K562 (cell line): ENCODE results near the gene MAPK8IP2. TPM values are rescaled to one million over a fixed set of nuclear protein-coding genes. Genes with fewer than 3 reads are reported as not detected.
A peak's percentile ranks its signal among the peaks of the same experiment; 100 is the strongest.

ENCODE experiments used
- ATAC-seq: fragments of 200-7000 bp; cut with Tn5 transposase; 3 replicates; pipeline ENCODE4 v1.9.1; 2020; ENCODE audit warnings: moderate library complexity
- BruUV-seq: library from RNA; stranded (reverse); fragments of 400-500 nt; replicated peaks from 2 replicates; lab custom pipeline; 2021; lab: Mats Ljungman, UMichigan
- CTCF ChIA-PET: fragments of 300-600 bp; formaldehyde crosslinking; extraction: SDS; loops from one replicate; lab custom pipeline; 2021; ENCODE audit warnings: low intra/inter-chr PET ratio; lab: Yijun Ruan, JAX
- POLR2A ChIA-PET: fragments of 300-600, 350-650 bp; sonication (Branson Sonifier 250); formaldehyde crosslinking; extraction: SDS; loops from one replicate; lab custom pipeline; 2021; ENCODE audit warnings: antibody characterized with exemption, inconsistent platforms; lab: Yijun Ruan, JAX
- DNase-seq, 4 experiments: peaks; one replicate each; pipeline versions ENCODE4 v3.0.0 to v3.0.0-alpha.2; 2011 to 2018; ENCODE audit warnings: low spot score in 3 of 4, mixed read lengths in 3 of 4; ENCODE audit errors: extremely low read depth in 1 of 4
- FAIRE-seq: peaks from 2 replicates; lab custom pipeline; 2011; peaks lifted over from hg19 to GRCh38; lab: Jason Lieb, UNC
- H2AFZ ChIP-seq: 2 replicates; pipeline ENCODE4 v1.6.0; 2011; ENCODE audit warnings: low read depth, low read length, control low read depth, inconsistent platforms
- H3K27ac ChIP-seq: fragments of 200-600 bp; 3 replicates; pipeline ENCODE4 v1.8.0; 2011; ENCODE audit warnings: low read depth, mild to moderate bottlenecking, control low read depth, inconsistent platforms, low read length, moderate library complexity, mixed read lengths; ENCODE audit errors: extremely low read depth
- H3K27me3 ChIP-seq, 2 experiments: fragments of 300-600 bp in 1 of 2; 2 replicates in 1 of 2; 3 replicates in 1 of 2; pipeline versions ENCODE4 v1.6.0 to v1.8.0; 2011; ENCODE audit warnings: inconsistent platforms in 2 of 2, low read length in 2 of 2, mild to moderate bottlenecking in 1 of 2, mixed read lengths in 1 of 2, moderate library complexity in 1 of 2; ENCODE audit not compliant: control insufficient read depth in 2 of 2, insufficient read depth in 2 of 2
- H3K36me3 ChIP-seq: fragments of 300-600 bp; 3 replicates; pipeline ENCODE4 v1.8.0; 2011; ENCODE audit warnings: mild to moderate bottlenecking, low read length, inconsistent platforms; ENCODE audit not compliant: control insufficient read depth, insufficient read depth
- H3K4me1 ChIP-seq, 2 experiments: fragments of 200-600 bp in 1 of 2; replicated peaks in 1 of 2; 2 replicates in 1 of 2; 3 replicates in 1 of 2; pipeline versions ENCODE4 v1.5.1 to v1.8.0; 2011; ENCODE audit warnings: inconsistent platforms in 2 of 2, low read length in 2 of 2, mild to moderate bottlenecking in 1 of 2, mixed read lengths in 1 of 2, moderate library complexity in 1 of 2; ENCODE audit not compliant: control insufficient read depth in 2 of 2, insufficient read depth in 2 of 2
- H3K4me2 ChIP-seq: 2 replicates; pipeline ENCODE4 v1.6.1; 2011; ENCODE audit warnings: low read length, control low read depth, inconsistent platforms, mixed read lengths; ENCODE audit not compliant: insufficient read depth
- H3K4me3 ChIP-seq: fragments of 200-600 bp; sonication (generic), shearing (Covaris generic); 2 replicates; pipeline ENCODE4 v1.5.1; 2016; ENCODE audit warnings: control low read depth, inconsistent platforms
- H3K79me2 ChIP-seq: fragments of 200-600 bp; 3 replicates; pipeline ENCODE4 v1.8.0; 2011; ENCODE audit warnings: low read length, inconsistent platforms; ENCODE audit not compliant: control insufficient read depth, insufficient read depth
- H3K9ac ChIP-seq, 2 experiments: 2 replicates each; pipeline versions ENCODE4 v1.6.0 to v1.6.1; 2011; ENCODE audit warnings: low read depth in 2 of 2, low read length in 2 of 2, control low read depth in 1 of 2, inconsistent platforms in 1 of 2, mild to moderate bottlenecking in 1 of 2, mixed read lengths in 1 of 2; ENCODE audit not compliant: insufficient read depth in 1 of 2
- H3K9me1 ChIP-seq: one replicate; pipeline ENCODE4 v1.6.0; 2011; ENCODE audit warnings: inconsistent platforms, mild to moderate bottlenecking, low read length, moderate library complexity; ENCODE audit not compliant: control insufficient read depth, insufficient read depth
- H3K9me3 ChIP-seq: replicated peaks from 2 replicates; pipeline ENCODE4 v1.5.1; 2011; ENCODE audit warnings: low read depth, low read length, inconsistent platforms; ENCODE audit not compliant: control insufficient read depth, insufficient read depth
- H4K20me1 ChIP-seq: replicated peaks from 2 replicates; pipeline ENCODE4 v1.6.1; 2011; ENCODE audit warnings: low read length, inconsistent platforms, mixed read lengths; ENCODE audit not compliant: control insufficient read depth, insufficient read depth
- ATF1 ChIP-seq, 2 experiments: fragments of 450-650 bp in 1 of 2; IDR thresholded peaks; 2 replicates each; pipeline ENCODE4 v1.6.1; 2016; ENCODE audit warnings: missing compliant biosample characterization in 1 of 2, missing genetic modification characterization in 1 of 2
- ATF7 ChIP-seq: fragments of 450-650 bp; IDR thresholded peaks from 2 replicates; pipeline ENCODE4 v1.7.1; 2014; ENCODE audit warnings: mild to moderate bottlenecking, moderate library complexity
- PHF21A ChIP-seq: fragments of 450-650 bp; IDR thresholded peaks from 2 replicates; pipeline ENCODE4 v1.6.1; 2017; ENCODE audit warnings: low read depth, borderline replicate concordance
- RB1 ChIP-seq: fragments of 450-650 bp; IDR thresholded peaks from 2 replicates; pipeline ENCODE4 v1.6.1; 2017; ENCODE audit warnings: low read depth, mild to moderate bottlenecking
- RBBP5 ChIP-seq: fragments of 200-600 bp; sonication (generic); IDR thresholded peaks from 2 replicates; pipeline ENCODE4 v1.6.1; 2012; ENCODE audit warnings: borderline replicate concordance, mild to moderate bottlenecking, low read length, control low read depth, inconsistent platforms; ENCODE audit not compliant: insufficient read depth, poor library complexity, severe bottlenecking
- TBL1XR1 ChIP-seq, 2 experiments: IDR thresholded peaks; 2 replicates each; pipeline ENCODE4 v1.6.1; 2012; ENCODE audit warnings: improper control_type of control experiment in 2 of 2, low read length in 2 of 2, mild to moderate bottlenecking in 1 of 2
- ZKSCAN1 ChIP-seq: fragments of 150-350 bp; IDR thresholded peaks from 2 replicates; pipeline ENCODE4 v1.6.1; 2016; ENCODE audit warnings: low read depth, low read length
- ZNF165 ChIP-seq: fragments of 250-450 bp; sonication (Bioruptor Pico); IDR thresholded peaks from 2 replicates; pipeline ENCODE4 v1.4.0; 2020; ENCODE audit warnings: borderline replicate concordance
- ZNF76 ChIP-seq: fragments of 250-450 bp; sonication (Bioruptor Pico); IDR thresholded peaks from 2 replicates; pipeline ENCODE4 v1.4.0; 2020; ENCODE audit warnings: mild to moderate bottlenecking, moderate library complexity, borderline replicate concordance
- WGBS: fragments of 100-300 bp; shearing (Covaris generic); methylation state at CpG from one replicate; pipeline ENCODE4 v1.1.6; 2016; ENCODE audit warnings: low coverage, mixed read lengths; ENCODE audit not compliant: insufficient coverage; ENCODE audit errors: missing lambda C conversion rate; 5-methylcytosine and 5-hydroxymethylcytosine counted together
- in situ Hi-C: fragments of 300-500 bp; cut with MboI; formaldehyde crosslinking; loops from 4 replicates; pipeline ENCODE4 v1.15.0; 2018; ENCODE audit warnings: inconsistent platforms, mixed read lengths
- intact Hi-C: fragments of 100-400 bp; cut with micrococcal nuclease; formaldehyde crosslinking; loops from 2 replicates; pipeline ENCODE4 v1.14.2; 2022
- polyA plus RNA-seq, 8 experiments: library from polyadenylated mRNA; depleted of rRNA in 4 of 8; stranded (reverse) in 5 of 8; unstranded in 3 of 8; fragments of >200 nt; fragmentation: Nextera tagmentation in 2 of 8; fragmentation: Illumina TruSeq in 1 of 8; extraction: Ambion mirVana in 2 of 8; extraction: Trizol in 1 of 8; gene quantifications; 2 replicates each; pipeline versions ENCODE4 v1.2.1 to v1.2.3, GENCODE V29; 2011 to 2014; ENCODE audit warnings: inconsistent platforms in 1 of 8, missing spikeins in 1 of 8
- total RNA-seq, 7 experiments: library from RNA; depleted of rRNA in 6 of 7; stranded (reverse); fragments of >200 nt in 6 of 7; fragmentation: Illumina TruSeq in 2 of 7; extraction: Trizol in 2 of 7; gene quantifications; 2 replicates each; pipeline versions ENCODE4 v1.2.1 to v1.2.3, GENCODE V29; 2011 to 2021; ENCODE audit warnings: low replicate concordance in 1 of 7
- TF ChIP-seq, protein P1 (sequence below), 2 experiments: fragments of 450-650 bp in 1 of 2; sonication (generic) in 1 of 2; formaldehyde crosslinking in 1 of 2; IDR thresholded peaks in 1 of 2; conservative IDR thresholded peaks in 1 of 2; 2 replicates each; pipeline versions ENCODE4 v1.6.1 to v1.8.1; 2016 to 2023; ENCODE audit warnings: mild to moderate bottlenecking in 2 of 2, moderate library complexity in 2 of 2, inconsistent platforms in 1 of 2, missing genetic modification reagents in 1 of 2
- TF ChIP-seq, protein P2 (sequence below): fragments of 250-450 bp; sonication (Bioruptor Pico); IDR thresholded peaks from 2 replicates; pipeline ENCODE4 v1.4.0; 2020
- TF ChIP-seq, protein P3 (sequence below): IDR thresholded peaks from 2 replicates; pipeline ENCODE4 v1.6.1; 2011; ENCODE audit warnings: borderline replicate concordance, low read depth, mild to moderate bottlenecking, moderate library complexity, low read length; ENCODE audit not compliant: insufficient read depth, poor library complexity, severe bottlenecking
- TF ChIP-seq, protein P4 (sequence below), 3 experiments: IDR thresholded peaks in 2 of 3; conservative IDR thresholded peaks in 1 of 3; 2 replicates each; pipeline ENCODE4 v1.5.1; 2011 to 2012; ENCODE audit warnings: low read length in 3 of 3, mild to moderate bottlenecking in 3 of 3, control low read depth in 2 of 3, improper control_type of control experiment in 1 of 3, inconsistent platforms in 1 of 3, low read depth in 1 of 3, mixed read lengths in 1 of 3, moderate library complexity in 1 of 3; ENCODE audit not compliant: insufficient read depth in 2 of 3

The MAPK8IP2 gene
- total and polyA plus RNA-seq, 9 of the 15 experiments (the other 6 are each of a cell fraction or from before 2014, with no cell fraction given): 0.01 to 0.47 (median 0.07) TPM; not detected in 2

- Histone ChIP-seq H3K27me3 (no peaks in the 10 kb centered on the region), H3K9ac (no peak overlapping the region), H3K9me1 (no peaks in the 10 kb centered on the region), H4K20me1 (no peaks in the 10 kb centered on the region), H3K4me2 (peak overlapping the region; percentile 37), H3K4me1 (peaks cover 12 to 26% of the 10 kb centered on the region in 2 experiments; a peak in 3 of 5 replicates), H3K27ac (no peak overlapping the region), H3K4me3 (no peak overlapping the region; the same call in 1 of the 2 replicates), H3K9me3 (no peaks in the 10 kb centered on the region), H3K36me3 (no peaks in the 10 kb centered on the region), H2AFZ (peak overlapping the region; percentile 72), H3K79me2 (no peaks in the 10 kb centered on the region)
- ATAC-seq (peak; percentile 20; the same call in 1 of the 3 replicates), FAIRE-seq (no peak), DNase-seq (peak in 1 of 4 experiments; percentile 6)
- intact Hi-C loops (loop anchor here (5.0 kb wide), 1 partner anchor 70 kb away; no protein-coding TSS in a partner anchor), in situ Hi-C loops (no loop called here)
- no TSS peak for BruUV-seq
- ChIA-PET POLR2A (no interaction called here), CTCF (interaction anchor here (4.9 kb wide), 1 partner anchor 46 kb away, joined by 51 read pairs; no protein-coding TSS in a partner anchor)
- 21% methylated on average over 18 of the region's 18 CpGs for WGBS
- no peak for TF ChIP-seq ZKSCAN1
- TF ChIP-seq ZNF76 (CRISPR knock-in tag): no peak
- TF ChIP-seq TBL1XR1 (IDR thresholded peaks at IDR 0.05; ENCODE audit: low read length in 2 of 2): no peak
- TF ChIP-seq, protein P1, sequence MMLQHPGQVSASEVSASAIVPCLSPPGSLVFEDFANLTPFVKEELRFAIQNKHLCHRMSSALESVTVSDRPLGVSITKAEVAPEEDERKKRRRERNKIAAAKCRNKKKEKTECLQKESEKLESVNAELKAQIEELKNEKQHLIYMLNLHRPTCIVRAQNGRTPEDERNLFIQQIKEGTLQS (IDR thresholded peaks at IDR 0.05): 0 out of 2 replicates have a peak, but pooled peaks have one; percentile 12
- TF ChIP-seq, protein P1 (CRISPR knock-in tag; conservative IDR thresholded peaks at IDR 0.05): no peak
- TF ChIP-seq, protein P2, sequence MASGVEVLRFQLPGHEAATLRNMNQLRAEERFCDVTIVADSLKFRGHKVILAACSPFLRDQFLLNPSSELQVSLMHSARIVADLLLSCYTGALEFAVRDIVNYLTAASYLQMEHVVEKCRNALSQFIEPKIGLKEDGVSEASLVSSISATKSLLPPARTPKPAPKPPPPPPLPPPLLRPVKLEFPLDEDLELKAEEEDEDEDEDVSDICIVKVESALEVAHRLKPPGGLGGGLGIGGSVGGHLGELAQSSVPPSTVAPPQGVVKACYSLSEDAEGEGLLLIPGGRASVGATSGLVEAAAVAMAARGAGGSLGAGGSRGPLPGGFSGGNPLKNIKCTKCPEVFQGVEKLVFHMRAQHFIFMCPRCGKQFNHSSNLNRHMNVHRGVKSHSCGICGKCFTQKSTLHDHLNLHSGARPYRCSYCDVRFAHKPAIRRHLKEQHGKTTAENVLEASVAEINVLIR (CRISPR knock-in tag): no peak
- TF ChIP-seq RBBP5: no peak
- TF ChIP-seq ZNF165: no peak
- TF ChIP-seq RB1: no peak
- TF ChIP-seq, protein P3, sequence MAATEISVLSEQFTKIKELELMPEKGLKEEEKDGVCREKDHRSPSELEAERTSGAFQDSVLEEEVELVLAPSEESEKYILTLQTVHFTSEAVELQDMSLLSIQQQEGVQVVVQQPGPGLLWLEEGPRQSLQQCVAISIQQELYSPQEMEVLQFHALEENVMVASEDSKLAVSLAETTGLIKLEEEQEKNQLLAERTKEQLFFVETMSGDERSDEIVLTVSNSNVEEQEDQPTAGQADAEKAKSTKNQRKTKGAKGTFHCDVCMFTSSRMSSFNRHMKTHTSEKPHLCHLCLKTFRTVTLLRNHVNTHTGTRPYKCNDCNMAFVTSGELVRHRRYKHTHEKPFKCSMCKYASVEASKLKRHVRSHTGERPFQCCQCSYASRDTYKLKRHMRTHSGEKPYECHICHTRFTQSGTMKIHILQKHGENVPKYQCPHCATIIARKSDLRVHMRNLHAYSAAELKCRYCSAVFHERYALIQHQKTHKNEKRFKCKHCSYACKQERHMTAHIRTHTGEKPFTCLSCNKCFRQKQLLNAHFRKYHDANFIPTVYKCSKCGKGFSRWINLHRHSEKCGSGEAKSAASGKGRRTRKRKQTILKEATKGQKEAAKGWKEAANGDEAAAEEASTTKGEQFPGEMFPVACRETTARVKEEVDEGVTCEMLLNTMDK: peak; percentile 39
- TF ChIP-seq, protein P4, sequence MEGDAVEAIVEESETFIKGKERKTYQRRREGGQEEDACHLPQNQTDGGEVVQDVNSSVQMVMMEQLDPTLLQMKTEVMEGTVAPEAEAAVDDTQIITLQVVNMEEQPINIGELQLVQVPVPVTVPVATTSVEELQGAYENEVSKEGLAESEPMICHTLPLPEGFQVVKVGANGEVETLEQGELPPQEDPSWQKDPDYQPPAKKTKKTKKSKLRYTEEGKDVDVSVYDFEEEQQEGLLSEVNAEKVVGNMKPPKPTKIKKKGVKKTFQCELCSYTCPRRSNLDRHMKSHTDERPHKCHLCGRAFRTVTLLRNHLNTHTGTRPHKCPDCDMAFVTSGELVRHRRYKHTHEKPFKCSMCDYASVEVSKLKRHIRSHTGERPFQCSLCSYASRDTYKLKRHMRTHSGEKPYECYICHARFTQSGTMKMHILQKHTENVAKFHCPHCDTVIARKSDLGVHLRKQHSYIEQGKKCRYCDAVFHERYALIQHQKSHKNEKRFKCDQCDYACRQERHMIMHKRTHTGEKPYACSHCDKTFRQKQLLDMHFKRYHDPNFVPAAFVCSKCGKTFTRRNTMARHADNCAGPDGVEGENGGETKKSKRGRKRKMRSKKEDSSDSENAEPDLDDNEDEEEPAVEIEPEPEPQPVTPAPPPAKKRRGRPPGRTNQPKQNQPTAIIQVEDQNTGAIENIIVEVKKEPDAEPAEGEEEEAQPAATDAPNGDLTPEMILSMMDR (IDR thresholded peaks at IDR 0.05 in 2 of 3, conservative IDR thresholded peaks at IDR 0.05 in 1 of 3; ENCODE audit: insufficient read depth in 2 of 3, low read depth in 1 of 3, low read length in 3 of 3): peak in 1 of 3 experiments; percentile 19; a peak in 1 of 6 replicates
- no peak for TF ChIP-seq ATF1 (CRISPR knock-in tag; IDR thresholded peaks at IDR 0.05)
- TF ChIP-seq ATF1 (tag; IDR thresholded peaks at IDR 0.05): peak; percentile 22; the same call in 1 of the 2 replicates
- peak; percentile 53; the same call in 1 of the 2 replicates for TF ChIP-seq ATF7
- no peak for TF ChIP-seq PHF21A
Observed at GRCh38 chr22:50621948-50622722, 21.5 kb downstream of the MAPK8IP2 start.
